ENCODE data around the gene BIN2. TPM values are rescaled to one million over a fixed set of nuclear protein-coding genes. Genes with fewer than 3 reads are reported as not detected.
"Not testable (repeated sequence)": the region's sequence is repeated elsewhere in the genome, so short reads cannot be mapped to it uniquely, and the experiment has no call there.

BIN2 gene
- total RNA-seq, 1 donor from 2014 or later, result 0.18 TPM

- Mint-ChIP-seq H3K4me3 (no peak overlapping the region), H3K4me1 (no peaks in the 10 kb centered on the region), H3K27me3 (ENCODE audit: low read depth) (no peaks in the 10 kb centered on the region), H3K27ac (no peak overlapping the region), H3K9me3 (no peaks in the 10 kb centered on the region), H3K36me3 (no peaks in the 10 kb centered on the region)
- DNase-seq (ENCODE audit: low spot score in 2 of 2, unreplicated experiment in 2 of 2), result no peak
- no peak for TF ChIP-seq CTCF (IDR thresholded peaks at IDR 0.05; ENCODE audit: unreplicated experiment)
Measured at GRCh38 chr12:51307655-51308593, 16.1 kb downstream of the BIN2 start.

GRCh38 chr12:51306507-51306906, 17.5 kb downstream of the BIN2 start:
- no peaks in the 10 kb centered on the region for H3K9me3 Mint-ChIP-seq
- H3K27me3 Mint-ChIP-seq (ENCODE audit: low read depth), result no peaks in the 10 kb centered on the region
- H3K4me1 Mint-ChIP-seq, result no peaks in the 10 kb centered on the region
- TF ChIP-seq CTCF (IDR thresholded peaks at IDR 0.05; ENCODE audit: unreplicated experiment), result no peak
- no peaks in the 10 kb centered on the region for H3K36me3 Mint-ChIP-seq
- DNase-seq (ENCODE audit: low spot score in 2 of 2, unreplicated experiment in 2 of 2), result no peak
- H3K4me3 Mint-ChIP-seq, result no peak overlapping the region
- no peak overlapping the region for H3K27ac Mint-ChIP-seq

GRCh38 chr12:51300768-51301167, 23.2 kb downstream of the BIN2 start:
- not testable (repeated sequence) for H3K4me3 Mint-ChIP-seq; H3K27ac Mint-ChIP-seq; H3K4me1 Mint-ChIP-seq; H3K36me3 Mint-ChIP-seq; H3K9me3 Mint-ChIP-seq; DNase-seq (ENCODE audit: low spot score in 2 of 2, unreplicated experiment in 2 of 2); H3K27me3 Mint-ChIP-seq (ENCODE audit: low read depth)

GRCh38 chr12:51295651-51296050, 28.3 kb downstream of the BIN2 start:
- no peak for DNase-seq (ENCODE audit: low spot score in 2 of 2, unreplicated experiment in 2 of 2)
- H3K4me1 Mint-ChIP-seq, result peaks cover 2% of the 10 kb centered on the region
- no peaks in the 10 kb centered on the region for H3K27me3 Mint-ChIP-seq (ENCODE audit: low read depth)
- H3K36me3 Mint-ChIP-seq, result no peaks in the 10 kb centered on the region
- H3K4me3 Mint-ChIP-seq, result no peak overlapping the region
- TF ChIP-seq CTCF (IDR thresholded peaks at IDR 0.05; ENCODE audit: unreplicated experiment), result no peak
- H3K9me3 Mint-ChIP-seq, result no peaks in the 10 kb centered on the region
- no peak overlapping the region for H3K27ac Mint-ChIP-seq

- not testable (repeated sequence) for H3K4me1 Mint-ChIP-seq; DNase-seq (ENCODE audit: low spot score in 2 of 2, unreplicated experiment in 2 of 2); H3K27me3 Mint-ChIP-seq (ENCODE audit: low read depth); H3K27ac Mint-ChIP-seq; H3K36me3 Mint-ChIP-seq; H3K9me3 Mint-ChIP-seq; H3K4me3 Mint-ChIP-seq
Measured at GRCh38 chr12:51294097-51294496, 29.9 kb downstream of the BIN2 start.

GRCh38 chr12:51293696-51294095, 30.3 kb downstream of the BIN2 start:
- no peak overlapping the region for H3K4me3 Mint-ChIP-seq
- peaks cover 2% of the 10 kb centered on the region for H3K4me1 Mint-ChIP-seq
- TF ChIP-seq CTCF (IDR thresholded peaks at IDR 0.05; ENCODE audit: unreplicated experiment), result no peak
- H3K9me3 Mint-ChIP-seq, result no peaks in the 10 kb centered on the region
- no peaks in the 10 kb centered on the region for H3K27me3 Mint-ChIP-seq (ENCODE audit: low read depth)
- DNase-seq (ENCODE audit: low spot score in 2 of 2, unreplicated experiment in 2 of 2), result no peak
- no peak overlapping the region for H3K27ac Mint-ChIP-seq
- H3K36me3 Mint-ChIP-seq, result no peaks in the 10 kb centered on the region

GRCh38 chr12:51291603-51292513, 32.1 kb downstream of the BIN2 start:
- not testable (repeated sequence) for H3K9me3 Mint-ChIP-seq; H3K36me3 Mint-ChIP-seq; DNase-seq (ENCODE audit: low spot score in 2 of 2, unreplicated experiment in 2 of 2)

More at GRCh38 chr12:51291603-51292513, 32.1 kb downstream of the BIN2 start:
- not testable (repeated sequence) for H3K27ac Mint-ChIP-seq; H3K27me3 Mint-ChIP-seq (ENCODE audit: low read depth); H3K4me1 Mint-ChIP-seq; H3K4me3 Mint-ChIP-seq

Measured in mesothelial cell of epicardium (in vitro differentiated cells).